HG03175 (cell line): Measurements from ENCODE around the gene ILF3.
"Not testable (repeated sequence)": the region's sequence is repeated elsewhere in the genome, so short reads cannot be mapped to it uniquely, and the experiment has no call there.

Source experiments
- ATAC-seq: cut with Tn5 transposase; IDR thresholded peaks from one replicate; pipeline ENCODE4 v1.9.1; 2021; ENCODE audit warnings: mild to moderate bottlenecking, moderate library complexity; ENCODE audit not compliant: unreplicated experiment

ILF3 gene

GRCh38 chr19:10642473-10643171 lies 11.5 kb upstream of the ILF3 start:
- no peak for ATAC-seq

DNA sequence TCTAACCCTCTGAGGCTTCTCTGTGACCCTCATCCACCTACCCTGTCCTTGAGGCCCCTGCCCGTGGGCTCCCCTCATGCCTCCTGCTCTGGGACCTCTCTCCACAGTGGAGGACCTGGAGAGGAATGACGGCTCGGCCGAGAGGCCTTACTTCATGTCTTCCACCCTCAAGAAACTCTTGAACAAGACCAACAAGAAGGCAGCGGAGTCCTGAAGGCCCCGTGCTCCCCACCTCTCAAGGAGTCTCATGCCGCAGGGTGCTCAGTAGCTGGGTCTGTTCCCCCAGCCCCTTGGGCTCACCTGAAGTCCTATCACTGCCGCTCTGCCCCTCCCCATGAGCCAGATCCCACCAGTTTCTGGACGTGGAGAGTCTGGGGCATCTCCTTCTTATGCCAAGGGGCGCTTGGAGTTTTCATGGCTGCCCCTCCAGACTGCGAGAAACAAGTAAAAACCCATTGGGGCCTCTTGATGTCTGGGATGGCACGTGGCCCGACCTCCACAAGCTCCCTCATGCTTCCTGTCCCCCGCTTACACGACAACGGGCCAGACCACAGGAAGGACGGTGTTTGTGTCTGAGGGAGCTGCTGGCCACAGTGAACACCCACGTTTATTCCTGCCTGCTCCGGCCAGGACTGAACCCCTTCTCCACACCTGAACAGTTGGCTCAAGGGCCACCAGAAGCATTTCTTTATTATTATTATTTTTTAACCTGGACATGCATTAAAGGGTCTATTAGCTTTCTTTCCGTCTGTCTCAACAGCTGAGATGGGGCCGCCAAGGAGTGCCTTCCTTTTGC lies 10.8 kb upstream of the ILF3 start:
- no peak for ATAC-seq

DNA sequence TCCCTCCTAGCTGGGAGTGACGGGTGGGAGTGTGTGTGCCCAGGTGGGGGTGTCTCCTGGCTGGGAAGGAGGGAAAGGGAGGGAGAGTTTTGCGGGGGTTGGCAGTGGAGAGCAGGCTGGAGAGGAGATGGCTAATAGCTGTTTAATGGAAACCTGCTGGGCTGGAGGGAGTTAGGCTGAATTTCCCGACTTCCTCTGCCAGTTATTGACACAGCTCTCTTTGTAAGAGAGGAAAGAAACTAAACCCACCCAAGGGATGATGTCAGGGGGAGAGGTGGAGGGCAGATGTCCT lies 10.2 kb upstream of the ILF3 start:
- ATAC-seq: no peak

DNA sequence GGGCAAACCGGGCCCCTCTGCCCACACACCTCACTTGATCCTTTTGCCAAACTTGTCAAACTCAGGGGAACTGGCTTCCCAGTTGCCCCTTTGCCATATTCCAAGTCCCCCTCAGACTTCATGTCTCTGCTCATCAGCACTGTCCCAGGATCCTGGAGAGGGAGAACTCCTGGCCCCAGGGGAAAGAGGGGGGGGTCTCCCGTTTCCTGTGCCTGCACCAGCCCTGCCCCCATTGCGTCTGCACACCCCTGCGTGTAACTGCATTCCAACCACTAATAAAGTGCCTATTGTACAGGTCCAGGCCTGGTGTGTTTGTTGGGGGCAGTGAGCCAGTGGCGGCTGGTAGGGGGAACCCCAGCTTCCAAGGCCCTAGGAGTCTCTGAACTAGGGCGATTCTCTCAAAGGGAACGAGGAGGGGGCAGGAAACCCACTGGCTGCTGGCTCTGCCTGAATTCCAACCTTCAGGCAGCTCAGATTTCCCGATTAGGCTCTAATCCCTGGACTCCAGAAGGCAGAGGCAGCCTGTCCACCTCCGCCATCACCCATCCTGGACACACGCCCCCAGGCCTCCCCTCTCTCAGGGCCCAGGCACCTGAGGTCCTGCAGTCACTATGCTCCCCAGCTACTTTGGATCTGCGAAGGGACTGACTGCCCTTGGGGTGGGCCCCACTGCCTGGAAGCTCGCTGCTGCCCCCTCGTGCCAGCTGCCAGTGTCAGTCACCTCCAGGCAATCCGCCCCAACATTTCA lies 9.7 kb upstream of the ILF3 start:
- no peak for ATAC-seq

DNA sequence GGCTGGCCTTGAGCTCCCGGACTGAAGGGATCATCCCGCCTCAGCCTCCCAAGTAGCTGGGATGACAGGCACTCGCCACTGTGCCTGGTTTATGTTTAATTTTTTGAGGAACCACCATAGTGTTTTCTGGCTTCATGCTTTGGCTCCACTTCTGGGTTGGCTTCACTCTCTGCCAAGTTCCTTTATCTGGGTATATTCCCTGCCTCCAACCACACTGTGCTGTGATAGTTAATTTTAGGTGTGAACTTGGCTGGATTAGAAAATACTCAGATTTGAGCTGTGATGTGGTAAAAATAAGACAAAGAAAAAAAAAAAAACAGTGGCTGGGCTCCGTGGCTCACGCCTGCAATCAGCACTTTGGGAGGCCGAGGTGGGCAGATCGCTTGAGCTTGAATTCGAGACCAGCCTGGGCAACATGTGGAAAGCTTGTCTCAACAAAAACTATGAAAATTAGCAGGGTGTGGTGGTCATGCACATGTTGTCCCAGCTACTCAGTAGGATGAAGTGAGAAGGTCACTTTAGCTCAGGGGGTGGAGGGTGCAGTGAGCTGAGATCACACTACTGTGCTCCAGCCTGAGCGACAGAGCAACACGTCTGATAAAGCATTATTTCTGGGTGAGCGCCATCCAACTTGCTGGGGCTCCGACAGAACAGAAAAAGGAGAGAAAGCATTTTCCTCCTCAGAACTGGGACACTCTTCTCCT lies 7.5 kb upstream of the ILF3 start:
- ATAC-seq: no peak

- no peak for ATAC-seq
These were observed 5.8 kb upstream of the ILF3 start for GRCh38 chr19:10648360-10648759.

DNA sequence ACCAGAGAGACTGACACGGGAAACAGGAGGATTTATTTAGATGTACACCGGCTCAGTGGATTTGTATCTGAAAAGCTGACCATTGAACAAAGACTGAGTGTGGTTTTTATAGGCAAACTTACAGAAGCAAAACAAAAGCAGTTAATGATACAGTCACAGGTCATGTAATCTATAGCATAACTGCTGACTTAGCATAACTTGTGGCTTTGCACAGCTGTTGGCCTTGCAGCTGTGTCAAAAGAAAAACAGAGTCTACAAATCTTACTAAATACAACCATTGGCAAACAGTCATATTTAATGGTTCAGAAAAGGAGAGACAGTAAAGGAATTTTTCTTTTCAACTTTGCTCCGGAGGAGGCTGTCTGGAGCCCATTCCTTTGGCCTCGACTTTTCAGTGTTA lies 2.3 kb upstream of the ILF3 start:
- no peak for ATAC-seq

GRCh38 chr19:10653482-10653731 lies 739 bp upstream of the ILF3 start:
- ATAC-seq: no peak

DNA sequence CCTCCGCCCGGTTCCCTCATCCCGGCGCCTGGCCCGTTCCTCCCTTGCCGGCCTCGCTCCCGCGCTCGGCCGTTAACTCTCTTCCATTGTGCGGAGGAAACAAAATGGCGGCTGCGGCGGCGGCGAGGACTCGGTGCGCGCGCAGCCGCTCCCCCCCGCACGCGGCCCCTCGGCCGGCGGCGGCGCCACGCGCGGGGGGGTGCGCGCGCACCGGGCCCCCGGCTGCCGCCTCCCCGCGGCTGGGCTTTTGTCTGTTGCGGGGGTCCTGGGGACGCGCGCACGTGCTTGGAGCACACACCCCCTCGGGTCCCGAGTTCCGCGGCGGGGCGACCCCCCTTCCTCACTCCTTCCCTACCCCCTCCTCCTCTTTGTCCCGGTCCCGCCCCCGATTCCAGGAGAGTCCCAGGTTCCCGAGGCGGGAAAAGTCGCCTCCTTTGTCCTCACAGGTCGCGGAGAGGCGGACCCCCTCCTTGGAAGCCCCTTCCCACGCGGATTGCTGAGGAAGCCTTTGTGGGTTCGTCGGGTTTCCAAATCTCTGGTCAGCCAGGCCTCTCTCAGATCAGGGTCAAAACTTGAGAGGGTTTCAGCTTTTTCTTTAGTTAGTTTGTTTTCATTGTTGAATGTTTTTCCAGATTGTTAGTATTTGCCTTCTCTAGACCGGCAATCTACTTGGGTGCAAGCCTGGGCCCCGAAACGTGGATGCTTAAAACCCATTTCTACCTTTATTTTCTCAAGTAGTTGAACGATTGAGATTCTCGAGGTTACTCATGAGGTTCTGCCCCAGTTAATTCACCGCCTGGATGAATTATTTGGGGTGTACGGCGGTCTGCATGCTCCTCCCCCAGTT lies 687 bp downstream of the ILF3 start:
- peak; percentile 13 for ATAC-seq

DNA sequence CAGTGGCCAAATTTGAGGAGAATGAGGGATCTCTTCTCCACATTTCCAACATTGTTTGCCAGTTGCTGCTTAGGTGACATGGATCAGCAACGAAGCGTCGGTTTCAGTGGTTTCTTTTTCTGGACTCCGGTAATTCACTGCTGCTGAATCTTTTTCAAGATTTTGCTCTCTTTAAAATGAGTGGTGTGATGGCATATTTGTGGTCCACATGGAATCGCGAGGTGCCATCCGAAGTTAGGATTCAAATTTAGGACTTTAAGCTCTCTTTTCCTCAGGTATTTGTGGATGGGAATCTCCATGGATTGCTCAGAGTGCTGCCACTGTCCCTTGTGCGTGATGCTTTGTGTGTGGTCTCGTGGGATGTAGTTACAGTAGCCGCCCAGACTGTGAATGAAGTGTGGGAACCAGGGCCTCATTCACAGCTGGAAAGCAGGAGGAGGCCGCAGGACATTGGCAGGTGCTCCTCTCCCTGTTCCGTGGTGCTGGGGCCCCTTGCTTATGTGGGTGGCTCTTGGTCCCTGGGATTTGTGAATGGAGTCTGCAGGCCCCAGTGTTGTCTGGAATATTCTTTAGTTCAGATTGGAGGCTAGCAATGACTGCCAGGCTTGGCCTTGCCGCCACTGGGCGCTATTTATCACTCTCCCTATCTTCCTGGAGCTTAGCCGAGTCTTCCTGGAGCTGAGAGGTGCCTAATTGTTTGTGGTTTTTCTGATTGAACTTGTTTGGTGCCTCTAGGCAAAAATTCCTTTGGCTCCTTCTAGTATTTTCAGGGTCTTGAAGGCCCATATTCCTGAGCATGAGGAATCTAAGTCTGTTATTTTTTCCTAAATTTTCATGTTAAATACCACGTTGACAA lies 1.5 kb downstream of the ILF3 start:
- ATAC-seq: no peak

DNA sequence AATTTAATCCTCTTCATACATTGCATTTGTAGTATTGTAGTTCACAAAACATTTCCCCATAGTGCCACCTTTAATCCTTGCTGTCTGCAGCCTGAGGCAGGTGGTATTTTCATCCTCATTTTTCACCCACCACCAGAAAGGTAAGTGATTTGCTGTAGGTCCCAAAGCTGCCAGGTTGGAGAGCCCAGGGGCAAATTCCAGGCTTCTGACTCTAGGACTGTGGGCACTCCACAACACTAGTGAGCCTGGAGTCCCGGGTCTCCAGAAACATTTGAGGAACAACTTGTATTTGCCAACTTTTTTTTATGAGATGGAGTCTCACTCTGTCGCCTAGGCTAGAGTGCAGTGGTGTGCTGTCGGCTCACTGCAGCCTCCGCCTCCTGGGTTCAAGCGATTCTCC lies 6.2 kb downstream of the ILF3 start:
- no peak for ATAC-seq

DNA sequence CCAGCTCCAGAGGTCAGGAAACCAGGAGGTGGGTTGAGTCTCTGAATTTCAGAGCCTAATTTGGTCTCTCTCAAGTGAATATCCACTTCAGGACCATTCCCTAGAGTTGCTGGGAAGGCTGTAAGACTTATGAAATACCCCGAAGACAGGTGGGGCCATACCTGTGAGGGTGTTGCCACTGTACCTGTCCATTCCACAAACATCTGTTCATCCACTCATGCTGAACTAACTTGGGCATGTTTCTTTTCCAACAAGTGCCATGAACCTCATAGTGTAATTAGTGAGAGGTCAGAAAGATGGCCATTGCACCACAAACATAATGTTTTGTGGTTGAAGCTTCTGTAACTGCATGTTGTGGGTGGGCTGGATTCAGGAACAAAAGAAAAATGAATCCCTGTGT lies 7.8 kb downstream of the ILF3 start:
- no peak for ATAC-seq

GRCh38 chr19:10662384-10663251 lies 8.5 kb downstream of the ILF3 start:
- no peak for ATAC-seq

DNA sequence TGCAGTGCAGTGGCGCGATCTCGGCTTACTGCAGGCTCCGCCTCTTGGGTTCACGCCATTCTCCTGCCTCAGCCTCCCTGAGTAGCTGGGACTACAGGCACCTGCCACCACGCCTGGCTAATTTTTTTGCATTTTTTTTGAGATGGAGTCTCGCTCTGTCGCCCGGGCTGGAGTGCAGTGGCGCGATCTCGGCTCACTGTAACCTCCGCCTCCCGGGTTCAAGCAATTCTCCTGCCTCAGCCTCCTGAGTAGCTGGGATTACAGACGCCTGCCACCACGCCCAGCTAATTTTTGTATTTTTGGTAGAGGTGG lies 9.1 kb downstream of the ILF3 start:
- not testable (repeated sequence) for ATAC-seq

- ATAC-seq: no peak
These were observed 13.7 kb downstream of the ILF3 start for GRCh38 chr19:10667867-10668266.

DNA sequence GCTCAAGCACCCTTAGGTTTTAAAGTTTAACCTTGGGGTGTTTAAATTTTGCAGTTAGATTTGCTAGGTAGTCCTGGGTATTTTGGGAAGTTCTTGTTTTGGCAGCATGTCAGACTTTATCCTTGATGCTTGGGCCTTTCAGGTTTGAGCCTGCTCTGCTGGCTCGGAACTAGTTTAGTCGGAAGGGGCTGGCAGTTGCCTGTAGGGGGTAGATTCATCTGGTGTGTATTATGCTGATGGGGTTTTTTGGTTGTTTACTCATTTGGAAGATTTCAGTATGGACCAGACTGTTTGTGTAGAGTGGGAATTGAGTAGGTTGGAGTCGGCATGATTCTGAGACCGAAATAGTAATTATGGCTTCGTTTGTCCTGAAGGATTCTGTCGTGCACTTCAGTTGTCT lies 15.1 kb downstream of the ILF3 start:
- no peak for ATAC-seq

DNA sequence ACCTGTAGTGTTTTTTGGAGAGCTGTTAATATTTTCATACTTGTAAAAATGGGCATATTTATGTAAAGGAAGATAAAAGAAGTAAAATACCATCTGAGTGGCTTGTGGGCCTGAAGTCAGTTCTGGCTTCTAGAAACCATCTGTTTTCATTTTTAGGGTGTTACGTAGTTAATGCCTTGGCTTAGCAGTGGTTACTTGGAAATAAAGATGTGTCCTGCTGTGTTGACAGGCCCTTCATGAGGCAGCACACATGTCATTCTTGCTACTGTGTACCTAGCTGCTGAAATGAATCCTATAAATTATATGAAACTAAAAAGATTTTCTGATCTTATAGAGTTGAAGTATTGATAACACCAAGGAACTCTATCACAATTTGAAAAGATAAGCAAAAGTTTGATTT lies 16.0 kb downstream of the ILF3 start:
- ATAC-seq: no peak

DNA sequence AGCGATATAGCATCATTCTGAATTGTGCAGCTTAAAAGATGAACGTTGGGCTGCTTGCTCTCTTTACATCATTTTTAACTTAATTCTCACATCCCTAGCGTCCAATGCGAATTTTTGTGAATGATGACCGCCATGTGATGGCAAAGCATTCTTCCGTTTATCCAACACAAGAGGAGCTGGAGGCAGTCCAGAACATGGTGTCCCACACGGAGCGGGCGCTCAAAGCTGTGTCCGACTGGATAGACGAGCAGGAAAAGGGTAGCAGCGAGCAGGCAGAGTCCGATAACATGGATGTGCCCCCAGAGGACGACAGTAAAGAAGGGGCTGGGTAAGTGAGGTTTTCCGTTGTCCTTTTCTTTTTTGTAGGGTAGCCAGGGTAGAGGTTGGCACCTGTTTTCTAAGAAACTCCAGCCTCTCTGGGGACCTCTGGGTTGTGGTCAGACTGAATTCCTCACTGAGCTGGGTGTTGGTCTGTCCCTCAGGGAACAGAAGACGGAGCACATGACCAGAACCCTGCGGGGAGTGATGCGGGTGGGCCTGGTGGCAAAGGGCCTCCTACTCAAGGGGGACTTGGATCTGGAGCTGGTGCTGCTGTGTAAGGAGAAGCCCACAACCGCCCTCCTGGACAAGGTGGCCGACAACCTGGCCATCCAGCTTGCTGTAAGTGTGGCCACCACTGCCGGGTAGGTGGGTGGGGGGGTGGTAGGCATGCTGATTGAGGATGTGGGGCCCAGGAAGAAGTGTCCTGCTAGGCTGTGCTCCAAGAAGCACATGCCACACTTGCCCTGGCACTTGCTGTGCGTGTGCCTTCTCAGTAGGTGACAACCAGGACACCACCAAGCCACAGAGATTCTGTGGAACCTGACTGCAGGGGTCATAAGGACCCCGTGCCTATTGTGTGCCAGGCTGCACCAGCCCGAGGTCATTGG lies 17.0 kb downstream of the ILF3 start:
- ATAC-seq: no peak
